ENCODE data around the gene JSRP1. TPM values are rescaled to one million over a fixed set of nuclear protein-coding genes. Genes with fewer than 3 reads are reported as not detected.

Gene JSRP1
- total RNA-seq, 2 donors from 2014 or later = 0.64 to 1.3 TPM

DNA sequence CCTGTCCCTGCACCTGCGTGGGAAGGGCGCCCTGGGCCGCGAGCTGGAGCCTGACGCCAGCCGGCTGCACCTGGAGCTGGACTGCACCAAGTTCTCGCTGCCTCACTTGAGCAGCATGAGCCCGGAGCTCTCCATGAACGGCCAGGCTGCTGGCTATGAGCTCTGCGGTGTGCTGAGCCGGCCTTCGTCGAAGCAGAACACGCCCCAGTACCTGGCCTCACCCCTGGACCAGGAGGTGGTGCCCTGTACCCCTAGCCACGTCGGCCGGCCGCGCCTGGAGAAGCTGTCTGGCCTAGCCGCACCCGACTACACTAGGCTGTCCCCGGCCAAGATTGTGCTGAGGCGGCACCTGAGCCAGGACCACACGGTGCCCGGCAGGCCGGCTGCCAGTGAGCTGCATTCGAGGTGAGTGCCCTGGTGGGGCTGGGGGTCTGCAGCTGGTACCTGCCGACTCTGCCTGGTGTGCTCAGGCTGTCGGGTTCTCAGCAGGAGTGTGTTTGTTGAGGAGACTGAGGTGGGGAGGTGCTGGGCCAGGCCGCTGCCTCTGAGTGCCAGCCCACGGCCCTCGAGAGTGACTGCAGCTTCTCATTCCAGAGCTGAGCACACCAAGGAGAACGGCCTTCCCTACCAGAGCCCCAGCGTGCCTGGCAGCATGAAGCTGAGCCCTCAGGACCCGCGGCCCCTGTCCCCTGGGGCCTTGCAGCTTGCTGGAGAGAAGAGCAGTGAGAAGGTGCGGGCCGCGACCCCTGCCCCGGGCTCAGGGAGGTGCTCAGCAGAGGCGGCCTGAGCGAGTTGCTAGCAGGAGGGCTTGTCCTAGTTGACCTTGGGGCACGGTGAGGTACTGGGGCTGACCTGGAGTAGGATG, 39.6 kb downstream of the JSRP1 start:
- DNase-seq = no peak
- no peaks in the 10 kb centered on the region for H3K27me3 ChIP-seq
- peaks cover 17% of the 10 kb centered on the region for H3K4me1 ChIP-seq
- H3K27ac ChIP-seq = no peak overlapping the region
- intact Hi-C loops (cut with DNase I) = no loop called here
- H3K36me3 ChIP-seq = peaks cover 14% of the 10 kb centered on the region
- H3K9me3 ChIP-seq = no peaks in the 10 kb centered on the region
- TF ChIP-seq, protein P1, sequence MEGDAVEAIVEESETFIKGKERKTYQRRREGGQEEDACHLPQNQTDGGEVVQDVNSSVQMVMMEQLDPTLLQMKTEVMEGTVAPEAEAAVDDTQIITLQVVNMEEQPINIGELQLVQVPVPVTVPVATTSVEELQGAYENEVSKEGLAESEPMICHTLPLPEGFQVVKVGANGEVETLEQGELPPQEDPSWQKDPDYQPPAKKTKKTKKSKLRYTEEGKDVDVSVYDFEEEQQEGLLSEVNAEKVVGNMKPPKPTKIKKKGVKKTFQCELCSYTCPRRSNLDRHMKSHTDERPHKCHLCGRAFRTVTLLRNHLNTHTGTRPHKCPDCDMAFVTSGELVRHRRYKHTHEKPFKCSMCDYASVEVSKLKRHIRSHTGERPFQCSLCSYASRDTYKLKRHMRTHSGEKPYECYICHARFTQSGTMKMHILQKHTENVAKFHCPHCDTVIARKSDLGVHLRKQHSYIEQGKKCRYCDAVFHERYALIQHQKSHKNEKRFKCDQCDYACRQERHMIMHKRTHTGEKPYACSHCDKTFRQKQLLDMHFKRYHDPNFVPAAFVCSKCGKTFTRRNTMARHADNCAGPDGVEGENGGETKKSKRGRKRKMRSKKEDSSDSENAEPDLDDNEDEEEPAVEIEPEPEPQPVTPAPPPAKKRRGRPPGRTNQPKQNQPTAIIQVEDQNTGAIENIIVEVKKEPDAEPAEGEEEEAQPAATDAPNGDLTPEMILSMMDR (IDR thresholded peaks at IDR 0.05) = no peak
- H3K4me3 ChIP-seq = no peak overlapping the region
- H3K9ac ChIP-seq (ENCODE audit: low read depth in 2 of 2, low read length in 2 of 2) = no peak overlapping the region

DNA sequence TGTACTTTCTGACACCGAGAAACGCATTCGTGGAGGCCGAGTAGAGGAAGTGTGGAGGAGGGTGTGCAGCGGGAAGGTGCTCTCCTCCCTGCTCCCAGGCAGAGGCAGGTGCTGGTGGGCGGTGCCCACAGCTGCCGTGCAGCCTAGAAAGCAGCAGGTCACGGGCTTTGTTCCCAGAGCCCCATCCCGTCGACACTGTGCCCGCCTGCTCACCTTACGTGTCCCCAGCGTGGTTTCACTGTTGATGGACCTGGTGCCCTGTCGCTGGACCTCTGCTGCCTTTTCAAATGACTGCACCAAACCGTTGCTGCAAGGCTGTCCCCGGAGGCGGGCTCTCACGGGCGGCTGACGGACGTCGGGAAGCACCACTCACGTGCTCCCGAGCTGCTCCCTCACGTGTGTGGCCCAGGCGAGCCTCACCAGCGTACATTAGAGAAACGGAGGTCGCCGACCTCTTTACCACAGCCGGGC, 40.9 kb downstream of the JSRP1 start:
- intact Hi-C loops (cut with DNase I) = no loop called here
- Histone ChIP-seq H3K36me3 (peaks cover 25% of the 10 kb centered on the region), H3K27me3 (no peaks in the 10 kb centered on the region), H3K9ac (ENCODE audit: low read depth in 2 of 2, low read length in 2 of 2) (no peak overlapping the region), H3K9me3 (no peaks in the 10 kb centered on the region), H3K27ac (no peak overlapping the region), H3K4me1 (peaks cover 17% of the 10 kb centered on the region), H3K4me3 (no peak overlapping the region)
- TF ChIP-seq, protein P1 (IDR thresholded peaks at IDR 0.05) = no peak
- DNase-seq = no peak

DNA sequence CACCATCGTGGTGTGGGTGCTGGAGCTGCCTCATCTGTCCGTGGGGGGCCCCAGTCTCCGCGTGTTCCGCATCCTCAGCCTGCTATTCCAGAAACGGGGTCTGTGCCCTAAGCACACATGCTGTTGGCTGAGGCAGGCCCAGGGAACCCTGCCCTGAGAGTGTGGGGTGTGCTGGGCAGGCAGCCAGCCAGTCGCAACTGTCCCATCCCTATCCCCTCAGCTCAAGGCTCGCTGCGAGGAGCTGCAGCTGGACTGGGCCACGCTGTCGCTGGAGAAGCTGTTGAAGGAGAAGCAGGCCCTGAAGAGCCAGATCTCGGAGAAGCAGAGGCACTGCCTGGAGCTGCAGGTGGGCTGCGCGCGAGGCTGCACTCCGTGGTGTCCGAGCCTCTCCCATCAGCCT, 42.0 kb downstream of the JSRP1 start:
- TF ChIP-seq, protein P1 (IDR thresholded peaks at IDR 0.05) = no peak
- Histone ChIP-seq H3K9me3 (no peaks in the 10 kb centered on the region), H3K4me3 (no peak overlapping the region), H3K36me3 (peaks cover 21% of the 10 kb centered on the region), H3K9ac (ENCODE audit: low read depth in 2 of 2, low read length in 2 of 2) (peak overlapping the region in 1 of 2 donors; percentile 77), H3K27me3 (no peaks in the 10 kb centered on the region), H3K4me1 (peaks cover 17% of the 10 kb centered on the region), H3K27ac (peak overlapping the region; percentile 78)
- intact Hi-C loops (cut with DNase I) = no loop called here
- DNase-seq = no peak

DNA sequence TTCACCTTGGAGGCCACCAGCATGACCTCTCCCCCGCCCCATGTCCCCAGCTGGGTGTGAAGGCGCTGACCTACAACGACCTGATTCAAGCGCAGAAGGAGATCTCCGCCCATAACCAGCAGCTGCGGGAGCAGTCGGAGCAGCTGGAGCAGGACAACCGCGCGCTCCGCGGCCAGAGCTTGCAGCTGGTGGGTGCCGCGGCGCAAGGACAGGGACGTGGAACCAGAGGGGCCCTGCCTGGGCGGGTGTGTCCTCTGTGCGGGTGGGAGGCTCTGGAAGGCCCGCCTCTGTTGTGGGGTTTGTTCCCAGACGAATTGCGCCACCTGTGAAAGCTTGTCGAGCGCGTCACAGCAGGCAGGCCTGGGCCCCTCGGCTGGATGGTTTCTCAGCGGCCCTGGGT, 42.4 kb downstream of the JSRP1 start:
- Histone ChIP-seq H3K27me3 (no peaks in the 10 kb centered on the region), H3K4me3 (no peak overlapping the region), H3K27ac (peak overlapping the region; percentile 78), H3K9ac (ENCODE audit: low read depth in 2 of 2, low read length in 2 of 2) (peak overlapping the region in 1 of 2 donors; percentile 77), H3K36me3 (peaks cover 21% of the 10 kb centered on the region), H3K4me1 (peaks cover 17% of the 10 kb centered on the region), H3K9me3 (no peaks in the 10 kb centered on the region)
- intact Hi-C loops (cut with DNase I) = no loop called here
- DNase-seq = no peak
- TF ChIP-seq, protein P1 (IDR thresholded peaks at IDR 0.05) = no peak

DNA sequence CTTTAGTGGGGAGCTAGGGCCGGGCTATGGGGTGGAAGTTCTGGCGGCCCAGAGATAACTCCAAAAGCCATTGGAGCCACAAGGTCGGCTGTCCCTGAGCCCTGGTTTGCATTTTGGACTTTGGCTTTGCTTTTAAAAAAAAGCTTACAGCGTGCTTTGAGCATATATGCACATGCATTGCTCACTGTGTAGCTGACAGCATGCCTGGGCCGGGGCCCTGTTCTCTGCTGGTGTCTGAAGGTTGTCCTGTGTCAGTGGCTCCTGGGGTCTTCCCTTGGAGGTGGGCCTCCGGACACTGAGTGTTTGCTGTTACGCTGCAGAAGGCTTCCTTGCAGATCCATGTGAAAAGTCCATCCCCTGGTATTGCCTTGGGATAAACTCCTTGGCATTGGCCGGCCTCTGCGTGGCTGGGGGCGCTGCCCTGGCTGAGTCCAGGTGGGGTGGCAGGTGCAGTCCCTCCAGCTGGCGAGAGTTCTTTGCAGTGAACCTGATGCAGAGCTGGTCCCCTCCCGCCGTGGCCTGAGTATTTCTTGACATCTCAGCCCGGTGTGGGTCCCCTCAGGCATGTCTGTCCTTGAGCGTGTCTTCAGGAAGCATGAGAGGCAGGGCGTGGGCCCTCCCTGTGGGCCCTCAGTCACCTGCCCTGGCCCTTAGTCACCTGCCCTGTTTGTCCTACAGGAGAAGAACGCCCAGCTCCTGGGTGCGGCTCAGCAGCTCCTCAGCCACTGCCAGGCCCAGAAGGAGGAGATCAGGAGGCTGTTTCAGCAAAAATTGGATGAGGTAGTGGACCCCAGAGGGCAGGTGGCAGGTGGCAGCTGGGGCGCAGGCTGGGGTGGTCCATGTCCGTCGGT, 43.1 kb downstream of the JSRP1 start:
- H3K27ac ChIP-seq = peak overlapping the region; percentile 78
- peaks cover 21% of the 10 kb centered on the region for H3K36me3 ChIP-seq
- H3K27me3 ChIP-seq = no peaks in the 10 kb centered on the region
- H3K4me1 ChIP-seq = peaks cover 21% of the 10 kb centered on the region
- no peak overlapping the region for H3K4me3 ChIP-seq
- TF ChIP-seq, protein P1 (IDR thresholded peaks at IDR 0.05) = no peak
- H3K9ac ChIP-seq (ENCODE audit: low read depth in 2 of 2, low read length in 2 of 2) = peak overlapping the region in 1 of 2 donors; percentile 77
- intact Hi-C loops (cut with DNase I) = no loop called here
- DNase-seq = peak; percentile 84
- H3K9me3 ChIP-seq = no peaks in the 10 kb centered on the region

Data from colonic mucosa (tissue), 4 donors.